A673 (cell line): ENCODE measurements around the gene EVX2. TPM values are rescaled to one million over a fixed set of nuclear protein-coding genes. Genes with fewer than 3 reads are reported as not detected.
A peak's percentile ranks its signal among the peaks of the same experiment; 100 is the strongest.

Experiments used
- BruUV-seq: library from RNA; stranded (reverse); fragments of 400-500 nt; replicated peaks from 2 replicates; lab custom pipeline; 2021; lab: Mats Ljungman, UMichigan
- CTCF ChIA-PET: fragments of 300-600 bp; sonication (Branson Sonifier 250); formaldehyde crosslinking; loops from one replicate; lab custom pipeline; 2022; ENCODE audit warnings: antibody characterized with exemption; lab: Charles Lee
- POLR2A ChIA-PET: fragments of 300-600 bp; sonication (Branson Sonifier 250); formaldehyde crosslinking; loops from one replicate; lab custom pipeline; 2022; ENCODE audit warnings: antibody characterized with exemption; ENCODE audit not compliant: low non-redundant PET; lab: Charles Lee
- DNase-seq: peaks from one replicate; pipeline ENCODE4 v3.0.0-alpha.2; 2015; ENCODE audit warnings: low spot score
- H3K27ac ChIP-seq: fragments of 200-600 bp; sonication (generic); 2 replicates; pipeline ENCODE4 v1.5.1; 2016; ENCODE audit warnings: mixed run types, low read depth, mild to moderate bottlenecking, mixed read lengths, antibody characterized with exemption, low read length; ENCODE audit not compliant: poor library complexity, severe bottlenecking
- H3K27me3 ChIP-seq: fragments of 200-600 bp; sonication (generic); replicated peaks from 2 replicates; pipeline ENCODE4 v1.6.1; 2017; ENCODE audit warnings: mixed run types, low read depth, mild to moderate bottlenecking, mixed read lengths, antibody characterized with exemption, low read length; ENCODE audit not compliant: insufficient read depth, poor library complexity
- H3K36me3 ChIP-seq: fragments of 200-600 bp; sonication (generic); 2 replicates; pipeline ENCODE4 v1.6.1; 2016; ENCODE audit warnings: mixed run types, mild to moderate bottlenecking, mixed read lengths, antibody characterized with exemption, low read length; ENCODE audit not compliant: insufficient read depth, poor library complexity, severe bottlenecking
- H3K4me1 ChIP-seq: fragments of 200-600 bp; sonication (generic); 2 replicates; pipeline ENCODE4 v1.6.1; 2017; ENCODE audit warnings: mixed run types, mild to moderate bottlenecking, mixed read lengths, antibody characterized with exemption, low read length; ENCODE audit not compliant: insufficient read depth, poor library complexity, severe bottlenecking
- H3K4me3 ChIP-seq: fragments of 200-600 bp; sonication (generic); 2 replicates; pipeline ENCODE4 v1.5.1; 2016; ENCODE audit warnings: low read depth, mixed run types, mild to moderate bottlenecking, mixed read lengths, low read length; ENCODE audit not compliant: poor library complexity, severe bottlenecking
- H3K9me3 ChIP-seq: fragments of 200-600 bp; sonication (generic); 2 replicates; pipeline ENCODE4 v1.6.1; 2016; ENCODE audit warnings: mixed run types, low read depth, mild to moderate bottlenecking, mixed read lengths, antibody characterized with exemption, low read length; ENCODE audit not compliant: poor library complexity, severe bottlenecking
- CTCF ChIP-seq: fragments of 300-800, 200-600 bp; sonication (generic); conservative IDR thresholded peaks from 2 replicates; pipeline ENCODE4 v1.5.1; 2017; ENCODE audit warnings: low read depth, mild to moderate bottlenecking, antibody characterized with exemption, low read length, moderate library complexity, mixed read lengths
- EZH2 ChIP-seq: fragments of 200-600 bp; sonication (generic); IDR thresholded peaks from 2 replicates; pipeline ENCODE4 v1.6.1; 2017; ENCODE audit warnings: borderline replicate concordance, low read depth, mild to moderate bottlenecking, mixed read lengths, antibody characterized with exemption, low read length; ENCODE audit not compliant: poor library complexity, severe bottlenecking
- intact Hi-C: fragments of 100-400 bp; cut with micrococcal nuclease; formaldehyde crosslinking; loops from one replicate; pipeline ENCODE4 v1.10.0; 2022; ENCODE audit not compliant: unreplicated experiment
- total RNA-seq: library from RNA; stranded (reverse); gene quantifications from 2 replicates; pipeline ENCODE4 v1.2.3, GENCODE V29; 2021

The EVX2 gene
- total RNA-seq, 1 experiment from 2014 or later = 0.41 TPM

- Histone ChIP-seq H3K4me1 (peaks cover 29% of the 10 kb centered on the region), H3K9me3 (no peaks in the 10 kb centered on the region), H3K27me3 (no peaks in the 10 kb centered on the region), H3K4me3 (peak overlapping the region; percentile 73), H3K36me3 (no peaks in the 10 kb centered on the region), H3K27ac (peak overlapping the region; percentile 94)
- intact Hi-C loops = no loop called here
- CTCF ChIA-PET = no interaction called here
- TF ChIP-seq EZH2 (no peak), CTCF (no peak)
- DNase-seq = peak; percentile 28
- POLR2A ChIA-PET = interaction anchor here (0.6 kb wide), 1 partner anchor 381 kb away, joined by 4 read pairs; no protein-coding TSS in a partner anchor
- TSS peak; percentile 90 for BruUV-seq
Observed at GRCh38 chr2:176103194-176103593, 19.4 kb upstream of the EVX2 start.

- POLR2A ChIA-PET = interaction anchor here (0.6 kb wide), 2 partner anchors 381 to 488 kb away, joined by 4 to 23 read pairs; no protein-coding TSS in a partner anchor
- no TSS peak for BruUV-seq
- intact Hi-C loops = no loop called here
- TF ChIP-seq EZH2 (no peak), CTCF (no peak)
- CTCF ChIA-PET = no interaction called here
- no peaks in the 10 kb centered on the region for H3K9me3 ChIP-seq
- no peak overlapping the region for H3K4me3 ChIP-seq
- no peak for DNase-seq
- peaks cover 29% of the 10 kb centered on the region for H3K4me1 ChIP-seq
- no peaks in the 10 kb centered on the region for H3K36me3 ChIP-seq
- no peak overlapping the region for H3K27ac ChIP-seq
- no peaks in the 10 kb centered on the region for H3K27me3 ChIP-seq
Observed at GRCh38 chr2:176102309-176102866, 18.6 kb upstream of the EVX2 start.

- Histone ChIP-seq H3K36me3 (no peaks in the 10 kb centered on the region), H3K9me3 (no peaks in the 10 kb centered on the region), H3K4me1 (peaks cover 30% of the 10 kb centered on the region), H3K4me3 (no peak overlapping the region), H3K27me3 (no peaks in the 10 kb centered on the region), H3K27ac (peak overlapping the region; percentile 32)
- ChIA-PET CTCF (no interaction called here), POLR2A (interaction anchor here (0.6 kb wide), 1 partner anchor 489 kb away, joined by 23 read pairs; no protein-coding TSS in a partner anchor)
- BruUV-seq = no TSS peak
- DNase-seq = no peak
- intact Hi-C loops = no loop called here
- no peak for TF ChIP-seq EZH2
- TF ChIP-seq CTCF = no peak
Observed at GRCh38 chr2:176101842-176102241, 18.1 kb upstream of the EVX2 start.
